GM23338 (cell line): ENCODE data around the gene PRDX6. TPM values are rescaled to one million over a fixed set of nuclear protein-coding genes. Genes with fewer than 3 reads are reported as not detected.

Experiments
- ATAC-seq: fragments of 200-7000 bp; cut with Tn5 transposase; 3 replicates; pipeline ENCODE4 v1.9.1; 2020
- DNase-seq: peaks from one replicate; pipeline ENCODE4 v3.0.0-alpha.2; 2015; ENCODE audit warnings: low spot score
- H2AFZ ChIP-seq: fragments of 200-600 bp; sonication (generic); 2 replicates; pipeline ENCODE4 v1.8.0; 2016; ENCODE audit warnings: antibody characterized with exemption, mild to moderate bottlenecking, moderate library complexity
- H3F3A ChIP-seq: fragments of 200-600 bp; sonication (generic); replicated peaks from 2 replicates; pipeline ENCODE4 v1.8.0; 2017; ENCODE audit warnings: antibody characterized with exemption, mixed run types, low read depth
- H3K27ac ChIP-seq: fragments of 200-600 bp; sonication (generic); 2 replicates; pipeline ENCODE4 v1.6.1; 2016; ENCODE audit warnings: low read depth
- H3K27me3 ChIP-seq: fragments of 200-600 bp; sonication (generic); 2 replicates; pipeline ENCODE4 v1.8.0; 2016; ENCODE audit warnings: mild to moderate bottlenecking, mixed run types, moderate library complexity; ENCODE audit not compliant: insufficient read depth
- H3K36me3 ChIP-seq: fragments of 200-600 bp; sonication (generic); 2 replicates; pipeline ENCODE4 v1.8.0; 2016; ENCODE audit warnings: mild to moderate bottlenecking; ENCODE audit not compliant: insufficient read depth
- H3K4me1 ChIP-seq: fragments of 200-600 bp; sonication (generic); 2 replicates; pipeline ENCODE4 v1.8.0; 2016; ENCODE audit warnings: mild to moderate bottlenecking, moderate library complexity; ENCODE audit not compliant: insufficient read depth
- H3K4me2 ChIP-seq: fragments of 200-600 bp; sonication (generic); 2 replicates; pipeline ENCODE4 v1.7.1; 2017; ENCODE audit warnings: mixed run types
- H3K4me3 ChIP-seq: fragments of 200-600 bp; sonication (generic); 2 replicates; pipeline ENCODE4 v1.6.1; 2016; ENCODE audit warnings: mixed run types
- H3K79me2 ChIP-seq: fragments of 200-600 bp; sonication (generic); replicated peaks from 2 replicates; pipeline ENCODE4 v1.8.0; 2017; ENCODE audit warnings: mild to moderate bottlenecking; ENCODE audit not compliant: insufficient read depth
- H3K9me2 ChIP-seq: fragments of 200-600 bp; sonication (generic); 2 replicates; pipeline ENCODE4 v1.8.0; 2017; ENCODE audit not compliant: insufficient read depth
- H4K20me1 ChIP-seq: fragments of 200-600 bp; sonication (generic); replicated peaks from 2 replicates; pipeline ENCODE4 v1.8.0; 2017; ENCODE audit warnings: mild to moderate bottlenecking; ENCODE audit not compliant: insufficient read depth
- H3K27ac Mint-ChIP-seq: 2 replicates; pipeline ENCODE4 v1.8.0; 2020; ENCODE audit warnings: inconsistent platforms, mild to moderate bottlenecking, moderate library complexity, mixed read lengths
- H3K27me3 Mint-ChIP-seq: 3 replicates; pipeline ENCODE4 v1.8.0; 2022; ENCODE audit warnings: low read depth, mild to moderate bottlenecking, moderate library complexity, mixed read lengths, inconsistent platforms; ENCODE audit not compliant: insufficient read depth, poor library complexity
- H3K36me3 Mint-ChIP-seq: 3 replicates; pipeline ENCODE4 v1.8.0; 2021; ENCODE audit warnings: low read depth, mild to moderate bottlenecking, inconsistent platforms, moderate library complexity, mixed read lengths
- H3K4me1 Mint-ChIP-seq: 3 replicates; pipeline ENCODE4 v1.8.0; 2020; ENCODE audit warnings: mild to moderate bottlenecking, inconsistent platforms, mixed read lengths
- H3K4me3 Mint-ChIP-seq: 3 replicates; pipeline ENCODE4 v1.8.0; 2021; ENCODE audit warnings: moderate library complexity, mild to moderate bottlenecking, inconsistent platforms, mixed read lengths
- H3K9me3 Mint-ChIP-seq: 3 replicates; pipeline ENCODE4 v1.8.0; 2020; ENCODE audit warnings: moderate library complexity, mild to moderate bottlenecking, inconsistent platforms, mixed read lengths
- CREB1 ChIP-seq: fragments of 250-450 bp; sonication (Bioruptor Pico); IDR thresholded peaks from 2 replicates; pipeline ENCODE4 v1.5.0; 2020; ENCODE audit warnings: low read depth, mild to moderate bottlenecking, moderate library complexity
- ETS1 ChIP-seq: IDR thresholded peaks from 2 replicates; pipeline ENCODE4 v1.6.1; 2016; ENCODE audit warnings: antibody characterized with exemption
- EZH2 ChIP-seq: fragments of 200-600 bp; sonication (generic); IDR thresholded peaks from one replicate; pipeline ENCODE4 v1.8.0; 2017; ENCODE audit warnings: antibody characterized with exemption, mild to moderate bottlenecking, low read depth; ENCODE audit not compliant: unreplicated experiment
- EZH2phosphoT487 ChIP-seq: fragments of 200-600 bp; sonication (generic); IDR thresholded peaks from one replicate; pipeline ENCODE4 v1.8.1; 2018; ENCODE audit warnings: antibody characterized with exemption; ENCODE audit not compliant: unreplicated experiment
- JUNB ChIP-seq: IDR thresholded peaks from one replicate; pipeline ENCODE4 v1.6.1; 2016; ENCODE audit warnings: antibody characterized with exemption; ENCODE audit not compliant: unreplicated experiment
- NANOG ChIP-seq: IDR thresholded peaks from 2 replicates; pipeline ENCODE4 v1.6.1; 2016; ENCODE audit warnings: antibody characterized with exemption, borderline replicate concordance
- REST ChIP-seq: IDR thresholded peaks from one replicate; pipeline ENCODE4 v1.6.1; 2018; ENCODE audit warnings: antibody characterized with exemption; ENCODE audit not compliant: unreplicated experiment
- STAT1 ChIP-seq: IDR thresholded peaks from one replicate; pipeline ENCODE4 v1.6.1; 2016; ENCODE audit warnings: antibody characterized with exemption; ENCODE audit not compliant: unreplicated experiment
- ZNF114 ChIP-seq: fragments of 250-450 bp; sonication (Bioruptor Pico); IDR thresholded peaks from 2 replicates; pipeline ENCODE4 v1.5.0; 2020; ENCODE audit warnings: mild to moderate bottlenecking, moderate library complexity
- ZNF331 ChIP-seq: fragments of 250-450 bp; sonication (Bioruptor Pico); IDR thresholded peaks from 2 replicates; pipeline ENCODE4 v1.5.0; 2020; ENCODE audit warnings: low read depth, mild to moderate bottlenecking, moderate library complexity
- ZNF462 ChIP-seq: fragments of 250-450 bp; sonication (Bioruptor Pico); IDR thresholded peaks from 2 replicates; pipeline ENCODE4 v1.5.0; 2020; ENCODE audit warnings: mild to moderate bottlenecking, moderate library complexity
- polyA plus RNA-seq: library from polyadenylated mRNA; unstranded; fragments of >200 nt; fragmentation: Nextera tagmentation; extraction: Ambion mirVana; gene quantifications from 2 replicates; pipeline ENCODE4 v1.2.1, GENCODE V29; 2016
- total RNA-seq: library from RNA; depleted of rRNA; stranded (reverse); fragments of >200 nt; shearing (Covaris generic); gene quantifications from 2 replicates; pipeline ENCODE4 v1.2.3, GENCODE V29; 2014

PRDX6 gene
- total and polyA plus RNA-seq, 2 experiments from 2014 or later: 516 to 746 TPM

- Mint-ChIP-seq H3K27me3 (peaks cover 2% of the 10 kb centered on the region), H3K4me1 (peaks cover 21% of the 10 kb centered on the region), H3K4me3 (no peak overlapping the region), H3K9me3 (no peaks in the 10 kb centered on the region), H3K27ac (peak overlapping the region; percentile 92), H3K36me3 (no peaks in the 10 kb centered on the region)
- Histone ChIP-seq H3K4me3 (no peak overlapping the region), H3F3A (no peaks in the 10 kb centered on the region), H3K27me3 (no peaks in the 10 kb centered on the region), H3K27ac (no peak overlapping the region), H3K36me3 (no peaks in the 10 kb centered on the region), H3K4me2 (peak overlapping the region; percentile 39), H3K79me2 (no peaks in the 10 kb centered on the region), H2AFZ (no peak overlapping the region; the same call in 1 of the 2 replicates), H3K4me1 (peaks cover 17% of the 10 kb centered on the region), H4K20me1 (no peaks in the 10 kb centered on the region), H3K9me2 (peaks cover 3% of the 10 kb centered on the region; the same call in 1 of the 2 replicates)
- peak; percentile 11 for DNase-seq
- ATAC-seq: peak; percentile 66
- no peak for TF ChIP-seq STAT1
- no peak for TF ChIP-seq ZNF114 (CRISPR knock-in tag)
- no peak for TF ChIP-seq REST
- TF ChIP-seq ZNF331 (CRISPR knock-in tag): no peak
- no peak for TF ChIP-seq CREB1 (CRISPR knock-in tag)
- no peak for TF ChIP-seq NANOG
- TF ChIP-seq EZH2phosphoT487: no peak
- no peak for TF ChIP-seq JUNB
- TF ChIP-seq EZH2: no peak
Measured at GRCh38 chr1:173507847-173508209, 30.7 kb downstream of the PRDX6 start.

- Histone ChIP-seq H3K4me3 (no peak overlapping the region), H3F3A (no peaks in the 10 kb centered on the region), H3K79me2 (no peaks in the 10 kb centered on the region), H3K4me2 (no peak overlapping the region), H4K20me1 (no peaks in the 10 kb centered on the region), H3K27me3 (no peaks in the 10 kb centered on the region), H3K27ac (no peak overlapping the region; the same call in 1 of the 2 replicates), H3K4me1 (peaks cover 17% of the 10 kb centered on the region), H2AFZ (peak overlapping the region; percentile 12; the same call in 1 of the 2 replicates), H3K9me2 (peaks cover 3% of the 10 kb centered on the region; the same call in 1 of the 2 replicates), H3K36me3 (no peaks in the 10 kb centered on the region)
- H3K27ac Mint-ChIP-seq: no peak overlapping the region
- TF ChIP-seq ETS1 (no peak), EZH2phosphoT487 (no peak), ZNF331 (CRISPR knock-in tag) (no peak), CREB1 (CRISPR knock-in tag) (no peak), EZH2 (no peak), STAT1 (no peak), ZNF462 (CRISPR knock-in tag) (no peak), ZNF114 (CRISPR knock-in tag) (no peak)
- H3K27me3 Mint-ChIP-seq: peaks cover 2% of the 10 kb centered on the region
- H3K36me3 Mint-ChIP-seq: no peaks in the 10 kb centered on the region
- no peak overlapping the region for H3K4me3 Mint-ChIP-seq
- peaks cover 19% of the 10 kb centered on the region for H3K4me1 Mint-ChIP-seq
- no peaks in the 10 kb centered on the region for H3K9me3 Mint-ChIP-seq
- ATAC-seq (no peak), DNase-seq (no peak)
Measured at GRCh38 chr1:173508541-173508940, 31.4 kb downstream of the PRDX6 start.
